ENCODE results near the gene TLDC2.
"Not testable (repeated sequence)": the region's sequence is repeated elsewhere in the genome, so short reads cannot be mapped to it uniquely, and the experiment has no call there.

The TLDC2 gene

DNA sequence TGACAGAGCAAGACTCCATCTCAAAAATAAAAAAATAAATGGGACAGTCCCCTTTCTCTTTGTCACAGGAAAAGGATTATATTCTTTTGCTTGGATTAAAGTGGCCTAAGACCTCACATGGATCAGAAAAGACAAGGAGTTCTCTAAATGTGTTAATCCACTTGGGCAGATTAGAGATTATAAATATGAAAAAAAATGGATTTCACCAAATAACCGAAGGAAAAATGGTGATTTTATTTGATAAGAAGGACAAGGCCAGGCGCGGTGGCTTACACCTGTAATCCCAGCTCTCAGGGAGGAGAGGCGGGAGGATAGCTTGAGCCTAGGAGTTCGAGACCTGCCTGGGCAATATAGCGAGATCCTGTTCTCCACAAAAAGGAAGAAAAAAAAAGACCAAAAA, 53.8 kb downstream of the TLDC2 start:
- no peak for DNase-seq (ENCODE audit: low spot score)
- TF ChIP-seq, protein P1, sequence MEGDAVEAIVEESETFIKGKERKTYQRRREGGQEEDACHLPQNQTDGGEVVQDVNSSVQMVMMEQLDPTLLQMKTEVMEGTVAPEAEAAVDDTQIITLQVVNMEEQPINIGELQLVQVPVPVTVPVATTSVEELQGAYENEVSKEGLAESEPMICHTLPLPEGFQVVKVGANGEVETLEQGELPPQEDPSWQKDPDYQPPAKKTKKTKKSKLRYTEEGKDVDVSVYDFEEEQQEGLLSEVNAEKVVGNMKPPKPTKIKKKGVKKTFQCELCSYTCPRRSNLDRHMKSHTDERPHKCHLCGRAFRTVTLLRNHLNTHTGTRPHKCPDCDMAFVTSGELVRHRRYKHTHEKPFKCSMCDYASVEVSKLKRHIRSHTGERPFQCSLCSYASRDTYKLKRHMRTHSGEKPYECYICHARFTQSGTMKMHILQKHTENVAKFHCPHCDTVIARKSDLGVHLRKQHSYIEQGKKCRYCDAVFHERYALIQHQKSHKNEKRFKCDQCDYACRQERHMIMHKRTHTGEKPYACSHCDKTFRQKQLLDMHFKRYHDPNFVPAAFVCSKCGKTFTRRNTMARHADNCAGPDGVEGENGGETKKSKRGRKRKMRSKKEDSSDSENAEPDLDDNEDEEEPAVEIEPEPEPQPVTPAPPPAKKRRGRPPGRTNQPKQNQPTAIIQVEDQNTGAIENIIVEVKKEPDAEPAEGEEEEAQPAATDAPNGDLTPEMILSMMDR (IDR thresholded peaks at IDR 0.05; ENCODE audit: extremely low read depth, missing control alignments): no peak

DNA sequence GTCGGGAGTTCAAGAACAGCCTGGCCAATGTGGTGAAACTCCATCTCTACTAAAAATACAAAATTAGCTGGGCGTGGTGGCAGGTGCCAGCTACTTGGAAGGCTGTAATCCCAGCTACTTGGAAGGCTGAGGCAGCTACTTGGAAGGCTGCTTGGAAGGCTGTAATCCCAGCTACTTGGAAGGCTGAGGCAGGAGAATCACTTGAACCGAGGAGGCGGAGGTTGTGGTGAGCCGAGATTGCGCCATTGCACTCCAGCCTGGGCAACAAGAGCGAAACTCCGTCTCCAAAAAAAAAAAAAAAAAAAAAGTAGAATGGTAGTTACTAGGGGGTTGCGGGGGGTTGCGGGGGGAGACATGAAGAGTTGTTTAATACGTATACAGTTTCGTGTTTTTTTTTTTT, 56.1 kb downstream of the TLDC2 start:
- DNase-seq (ENCODE audit: low spot score): not testable (repeated sequence)

DNA sequence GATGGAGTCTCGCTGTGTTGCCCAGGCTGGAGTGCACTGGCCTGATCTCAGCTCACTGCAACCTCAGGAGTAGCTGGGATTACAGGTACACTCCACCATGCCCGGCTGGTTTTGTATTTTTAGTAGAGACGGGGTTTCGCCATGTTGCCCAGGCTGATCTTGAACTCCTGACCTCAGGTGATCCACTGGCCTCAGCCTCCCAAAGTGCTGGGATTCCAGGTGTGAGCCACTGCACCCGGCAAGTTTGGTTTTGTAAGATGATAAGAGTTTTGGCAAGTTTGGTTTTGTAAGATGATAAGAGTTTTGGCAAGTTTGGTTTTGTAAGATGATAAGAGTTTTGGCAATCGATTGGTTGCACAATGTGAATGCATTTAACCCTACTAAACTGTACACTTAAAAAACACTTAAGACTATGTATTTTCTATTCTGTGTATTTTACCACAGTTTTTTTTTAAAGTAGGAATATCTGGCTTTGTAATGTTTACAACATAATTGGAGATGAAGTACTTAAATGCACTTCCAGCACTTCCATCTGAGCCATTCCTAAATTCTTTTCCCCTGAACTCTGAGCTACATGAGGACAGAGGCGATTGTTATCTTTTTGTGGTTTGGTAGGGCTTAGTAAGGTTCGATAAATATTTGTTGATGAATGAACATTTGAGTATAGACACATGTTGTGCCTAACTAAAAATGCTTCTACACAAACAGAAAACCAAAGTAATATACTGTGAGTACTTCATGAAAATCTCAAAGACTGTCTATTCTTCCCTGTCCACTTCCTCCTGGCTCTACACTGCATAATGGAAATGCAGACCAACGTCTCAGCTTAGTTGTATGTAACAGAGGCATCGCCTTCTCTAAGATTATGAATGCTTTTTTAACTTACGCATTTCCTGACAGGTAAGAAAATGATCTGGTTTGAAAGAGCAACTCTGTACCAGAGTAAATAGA, 56.8 kb downstream of the TLDC2 start:
- no peak for DNase-seq (ENCODE audit: low spot score)
- TF ChIP-seq, protein P1 (IDR thresholded peaks at IDR 0.05; ENCODE audit: extremely low read depth, missing control alignments): no peak

DNA sequence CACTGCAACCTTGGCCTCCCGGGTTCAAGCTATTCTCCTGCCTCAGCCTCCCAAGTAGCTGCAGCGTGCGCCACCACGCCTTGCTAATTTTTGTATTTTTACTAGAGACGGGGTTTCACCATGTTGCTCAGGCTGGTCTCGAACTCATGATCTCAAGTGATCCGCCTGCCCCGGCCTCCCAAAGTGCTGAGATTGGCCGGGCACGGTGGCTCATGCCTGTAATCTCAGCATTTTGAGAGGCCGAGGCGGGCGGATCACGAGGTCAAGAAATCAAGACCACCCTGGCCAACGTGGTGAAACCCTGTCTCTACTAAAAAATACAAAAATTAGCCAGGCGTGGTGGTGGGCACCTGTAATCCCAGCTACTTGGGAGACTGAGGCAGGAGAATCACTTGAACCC, 57.6 kb downstream of the TLDC2 start:
- DNase-seq (ENCODE audit: low spot score): not testable (repeated sequence)

DNA sequence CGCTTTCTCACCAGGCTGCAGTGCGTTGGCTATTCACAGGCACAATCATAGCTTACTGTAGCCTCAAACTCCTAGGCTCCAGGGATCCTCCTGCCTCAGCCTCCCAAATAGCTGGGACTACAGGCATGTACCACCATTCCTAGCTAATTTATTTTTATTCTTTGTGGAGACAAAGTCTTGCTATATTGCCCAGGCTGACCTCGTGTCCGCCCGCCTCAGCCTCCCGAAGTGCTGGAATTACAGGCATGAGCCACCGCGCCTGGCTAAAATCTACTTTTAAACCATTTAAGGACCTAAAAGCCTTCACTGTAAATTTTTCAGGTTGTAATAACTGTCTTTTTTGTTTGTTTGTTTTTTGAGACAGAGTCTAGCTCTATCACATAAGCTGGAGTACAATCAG, 60.4 kb downstream of the TLDC2 start:
- no peak for DNase-seq (ENCODE audit: low spot score)
- TF ChIP-seq, protein P1 (IDR thresholded peaks at IDR 0.05; ENCODE audit: extremely low read depth, missing control alignments): no peak

DNA sequence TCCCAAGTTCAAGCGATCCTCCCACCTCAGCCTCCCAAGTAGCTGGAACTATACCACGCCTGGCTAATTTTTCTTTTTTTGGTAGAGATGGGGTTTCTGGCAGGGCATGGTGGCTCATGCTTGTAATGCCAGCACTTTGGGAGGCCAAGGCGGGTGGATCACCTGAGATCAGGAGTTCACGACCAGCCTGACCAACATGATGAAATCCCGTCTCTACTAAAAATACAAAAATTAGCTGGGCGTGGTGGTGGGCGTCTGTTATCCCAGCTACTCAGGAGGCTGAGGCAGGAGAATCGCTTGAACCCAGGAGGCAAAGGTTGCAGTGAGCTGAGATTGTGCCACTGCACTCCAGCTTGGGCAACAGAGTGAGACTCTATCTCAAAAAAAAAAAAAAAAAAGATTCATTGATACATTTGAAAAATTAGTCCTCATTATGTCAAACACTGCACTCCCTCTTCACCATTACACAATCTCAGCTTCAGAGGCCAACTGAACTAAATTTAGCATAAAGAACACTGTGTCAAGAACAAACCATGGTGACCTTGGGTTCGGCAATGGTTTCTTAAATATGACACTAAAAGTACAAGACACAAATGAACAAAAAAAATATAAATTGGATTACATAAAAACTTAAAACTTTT, 60.9 kb downstream of the TLDC2 start:
- DNase-seq (ENCODE audit: low spot score): not testable (repeated sequence)

DNA sequence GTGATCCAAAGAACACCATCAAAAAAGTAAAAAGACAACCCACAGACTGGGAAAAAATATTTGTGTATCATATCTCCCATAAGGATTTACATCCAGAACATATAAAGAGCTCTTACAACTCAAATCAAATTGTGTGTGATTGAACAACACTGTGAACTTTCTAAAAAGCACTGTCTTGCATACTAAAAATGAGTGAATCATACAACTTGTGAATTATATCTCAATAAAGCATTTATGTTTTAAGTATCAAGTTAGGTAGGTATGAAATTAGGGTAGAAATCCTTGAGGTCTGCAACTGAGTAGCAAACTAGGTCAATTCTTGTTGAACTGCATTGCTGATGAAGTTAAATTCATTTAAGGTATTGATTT, 61.4 kb downstream of the TLDC2 start:
- no peak for DNase-seq (ENCODE audit: low spot score)
- TF ChIP-seq, protein P1 (IDR thresholded peaks at IDR 0.05; ENCODE audit: extremely low read depth, missing control alignments): no peak

DNA sequence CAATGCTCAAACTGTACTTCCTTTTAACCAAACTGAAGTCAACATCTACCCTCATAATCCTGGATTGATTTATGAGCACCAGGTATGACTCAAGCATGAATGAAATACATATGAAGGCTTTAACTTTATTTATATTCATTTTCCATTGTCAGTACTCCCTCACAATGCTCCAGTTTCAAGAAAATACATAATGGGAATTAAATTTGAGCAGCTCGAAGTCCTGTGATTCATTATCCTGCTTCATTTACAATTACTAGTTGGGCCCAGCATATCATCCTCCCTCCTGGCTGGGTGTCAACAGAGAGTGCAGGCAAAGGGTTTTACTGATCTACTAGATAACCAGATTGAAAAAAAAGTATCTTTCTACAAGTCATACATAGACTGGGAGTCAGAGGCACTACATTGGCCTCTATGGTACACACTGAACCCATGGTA, 65.5 kb downstream of the TLDC2 start:
- DNase-seq (ENCODE audit: low spot score): no peak
- TF ChIP-seq, protein P1 (IDR thresholded peaks at IDR 0.05; ENCODE audit: extremely low read depth, missing control alignments): no peak
